Measurements from ENCODE around the gene LRMDA. TPM values are rescaled to one million over a fixed set of nuclear protein-coding genes. Genes with fewer than 3 reads are reported as not detected.

LRMDA gene
- total and polyA plus RNA-seq, 2 of the 8 experiments (the other 6 are each of a cell fraction or from before 2014, with no cell fraction given) = 0.86 to 2.8 TPM

- Histone ChIP-seq H3K9ac (replicated peaks in 1 of 4; ENCODE audit: extremely low read depth in 1 of 4, low read depth in 3 of 4, low read length in 3 of 4) (no peak overlapping the region), H3K14ac (ENCODE audit: insufficient read length) (no peak overlapping the region), H3K23ac (ENCODE audit: insufficient read length) (no peak overlapping the region), H2AK5ac (ENCODE audit: low read depth, low read length) (no peak overlapping the region), H3K4me3 (ENCODE audit: extremely low read depth in 1 of 4, insufficient read depth in 2 of 4, low read depth in 3 of 4, low read length in 4 of 4) (no peak overlapping the region), H3K18ac (ENCODE audit: extremely low read depth, low read length) (no peak overlapping the region), H3K4ac (replicated peaks; ENCODE audit: insufficient read length, low read depth, low read length) (no peak overlapping the region), H4K8ac (ENCODE audit: extremely low read depth, insufficient read depth, low read length) (no peak overlapping the region), H4K91ac (replicated peaks; ENCODE audit: insufficient read length, low read length) (no peak overlapping the region), H2BK15ac (ENCODE audit: low read length) (no peak overlapping the region), H4K20me1 (replicated peaks in 1 of 2; ENCODE audit: control insufficient read depth in 1 of 2, insufficient read depth in 2 of 2, low read length in 2 of 2) (no peaks in the 10 kb centered on the region), H2BK120ac (replicated peaks; ENCODE audit: low read depth, low read length) (no peak overlapping the region), H4K5ac (ENCODE audit: insufficient read length, low read depth, low read length) (no peak overlapping the region), H3K4me2 (ENCODE audit: insufficient read depth in 1 of 2, low read depth in 2 of 2, low read length in 2 of 2) (no peak overlapping the region), H2AFZ (ENCODE audit: low read length) (no peak overlapping the region), H3K9me3 (ENCODE audit: insufficient read depth in 2 of 2, low read depth in 1 of 2, low read length in 1 of 2) (no peaks in the 10 kb centered on the region), H2BK20ac (ENCODE audit: low read length) (no peak overlapping the region), H3K4me1 (replicated peaks in 1 of 4; ENCODE audit: control insufficient read depth in 3 of 4, insufficient read depth in 4 of 4, low read length in 3 of 4) (peaks cover 2 to 9% (median 4%) of the 10 kb centered on the region in 4 experiments; a peak in 5 of 7 replicates), H3K56ac (replicated peaks; ENCODE audit: insufficient read length, low read depth, low read length) (no peak overlapping the region), H3K27ac (ENCODE audit: low read depth, low read length) (no peak overlapping the region), H3K27me3 (replicated peaks in 1 of 4; ENCODE audit: control insufficient read depth in 3 of 4, extremely low read depth in 1 of 4, insufficient read depth in 3 of 4, low read length in 3 of 4) (peaks cover under 1 to 5% (median 2%) of the 10 kb centered on the region in 4 experiments; a peak in 6 of 7 replicates), H3K23me2 (ENCODE audit: low read depth, low read length) (no peaks in the 10 kb centered on the region), H3K79me1 (ENCODE audit: low read depth, low read length) (no peaks in the 10 kb centered on the region), H2BK12ac (ENCODE audit: low read depth, low read length) (no peak overlapping the region), H3K79me2 (ENCODE audit: control insufficient read depth in 1 of 2, insufficient read depth in 2 of 2, low read length in 2 of 2) (no peaks in the 10 kb centered on the region), H2BK5ac (ENCODE audit: low read depth, low read length) (no peak overlapping the region), H3K36me3 (ENCODE audit: control insufficient read depth in 2 of 4, insufficient read depth in 4 of 4, low read length in 3 of 4) (no peaks in the 10 kb centered on the region)
- no peak for TF ChIP-seq PHF8 (conservative IDR thresholded peaks at IDR 0.05; ENCODE audit: low read depth, low read length)
- WGBS, 2 experiments (ENCODE audit: extremely low coverage in 1 of 2, insufficient coverage in 1 of 2, insufficient read length in 1 of 2, insufficient replicate concordance in 2 of 2, low coverage in 1 of 2, low lambda C conversion rate in 2 of 2, missing lambda C conversion rate in 1 of 2) = 86% methylated on average over 8 of the region's 8 CpGs; no CpG with 5 or more reads in 1 of the 2 experiments
- FAIRE-seq (no peak), DNase-seq (ENCODE audit: low read depth in 1 of 2, low spot score in 2 of 2) (no peak)
- ChIA-PET POLR2A (ENCODE audit: partially characterized antibody) (no interaction called here), CTCF (ENCODE audit: partially characterized antibody) (interaction anchor here (0.8 to 2.7 kb wide), 17 partner anchors 10 to 164 kb away, joined by 3 to 16 read pairs (median 4); no protein-coding TSS in a partner anchor)
Observed at GRCh38 chr10:75592791-75593643, 161.6 kb downstream of the LRMDA start.
